Mammary epithelial cell (primary cell): ENCODE measurements around the gene DENND10.

Experiments used
- EZH2 ChIP-seq: IDR thresholded peaks from 2 replicates; pipeline ENCODE4 v1.6.1; 2012; ENCODE audit warnings: low read length, inconsistent platforms, borderline replicate concordance
- TF ChIP-seq, protein P1 (sequence below), 2 donors: IDR thresholded peaks in 1 of 2; conservative IDR thresholded peaks in 1 of 2; 2 replicates each; pipeline ENCODE4 v1.5.1; 2011 to 2012; ENCODE audit warnings: inconsistent platforms in 2 of 2, low read length in 2 of 2, mild to moderate bottlenecking in 2 of 2, control low read depth in 1 of 2, low read depth in 1 of 2; ENCODE audit not compliant: insufficient read depth in 1 of 2; ENCODE audit errors: extremely low read depth in 1 of 2

DNA sequence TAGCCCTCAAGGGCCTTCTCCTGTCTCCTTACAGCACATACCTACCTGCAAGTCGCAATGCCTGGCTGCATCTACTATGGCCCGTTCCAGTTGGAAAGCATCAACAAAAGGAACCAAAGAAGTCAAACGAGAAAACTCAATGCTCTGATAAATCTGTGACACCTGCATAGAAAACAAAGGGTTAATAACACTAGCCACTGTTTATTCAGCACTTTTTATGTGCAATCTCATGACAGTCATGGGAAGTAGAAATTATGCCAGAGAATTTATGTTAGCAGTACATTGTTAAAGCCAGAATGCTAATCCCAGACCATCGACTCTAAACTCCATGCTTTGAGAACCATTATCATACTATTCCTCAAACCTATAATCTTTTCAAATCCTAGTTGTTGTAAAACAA, 44.4 kb upstream of the DENND10 start:
- TF ChIP-seq EZH2, result no peak
- TF ChIP-seq, protein P1, sequence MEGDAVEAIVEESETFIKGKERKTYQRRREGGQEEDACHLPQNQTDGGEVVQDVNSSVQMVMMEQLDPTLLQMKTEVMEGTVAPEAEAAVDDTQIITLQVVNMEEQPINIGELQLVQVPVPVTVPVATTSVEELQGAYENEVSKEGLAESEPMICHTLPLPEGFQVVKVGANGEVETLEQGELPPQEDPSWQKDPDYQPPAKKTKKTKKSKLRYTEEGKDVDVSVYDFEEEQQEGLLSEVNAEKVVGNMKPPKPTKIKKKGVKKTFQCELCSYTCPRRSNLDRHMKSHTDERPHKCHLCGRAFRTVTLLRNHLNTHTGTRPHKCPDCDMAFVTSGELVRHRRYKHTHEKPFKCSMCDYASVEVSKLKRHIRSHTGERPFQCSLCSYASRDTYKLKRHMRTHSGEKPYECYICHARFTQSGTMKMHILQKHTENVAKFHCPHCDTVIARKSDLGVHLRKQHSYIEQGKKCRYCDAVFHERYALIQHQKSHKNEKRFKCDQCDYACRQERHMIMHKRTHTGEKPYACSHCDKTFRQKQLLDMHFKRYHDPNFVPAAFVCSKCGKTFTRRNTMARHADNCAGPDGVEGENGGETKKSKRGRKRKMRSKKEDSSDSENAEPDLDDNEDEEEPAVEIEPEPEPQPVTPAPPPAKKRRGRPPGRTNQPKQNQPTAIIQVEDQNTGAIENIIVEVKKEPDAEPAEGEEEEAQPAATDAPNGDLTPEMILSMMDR (conservative IDR thresholded peaks at IDR 0.05 in 1 of 2, IDR thresholded peaks at IDR 0.05 in 1 of 2; ENCODE audit: extremely low read depth in 1 of 2, insufficient read depth in 1 of 2, low read depth in 1 of 2, low read length in 2 of 2), result no peak
